AG09319 (cell line): ENCODE measurements around the gene GPRIN1.

Source experiments
- DNase-seq: peaks from one replicate; pipeline ENCODE4 v3.0.0-alpha.2; 2010; ENCODE audit warnings: low read depth; ENCODE audit errors: extremely low read depth
- CTCF ChIP-seq: IDR thresholded peaks from 2 replicates; pipeline ENCODE4 v1.5.1; 2011; ENCODE audit warnings: low read depth, mild to moderate bottlenecking, inconsistent platforms, low read length, moderate library complexity

GPRIN1 gene

GRCh38 chr5:176653401-176654385 is 43.7 kb upstream of the GPRIN1 start:
- no peak for TF ChIP-seq CTCF
- DNase-seq = no peak

GRCh38 chr5:176652136-176652535 is 42.2 kb upstream of the GPRIN1 start:
- DNase-seq = no peak
- no peak for TF ChIP-seq CTCF

- DNase-seq = no peak
- no peak for TF ChIP-seq CTCF
Measured at GRCh38 chr5:176651472-176651980, 41.6 kb upstream of the GPRIN1 start.

- TF ChIP-seq CTCF = no peak
- DNase-seq = no peak
Measured at GRCh38 chr5:176650354-176650884, 40.5 kb upstream of the GPRIN1 start.

- no peak for TF ChIP-seq CTCF
- no peak for DNase-seq
Measured at GRCh38 chr5:176648474-176649194, 38.7 kb upstream of the GPRIN1 start.

- TF ChIP-seq CTCF = no peak
- no peak for DNase-seq
Measured at GRCh38 chr5:176647843-176648473, 38.0 kb upstream of the GPRIN1 start.
